CD4-positive, alpha-beta T cell (primary cell): ENCODE results near the gene KCNQ1OT1. TPM values are rescaled to one million over a fixed set of nuclear protein-coding genes. Genes with fewer than 3 reads are reported as not detected.

Experiments
- ATAC-seq: fragments of 200-7000 bp; cut with Tn5 transposase; one replicate; pipeline ENCODE4 v1.10.0; 2022; ENCODE audit warnings: mild to moderate bottlenecking; ENCODE audit not compliant: poor library complexity
- CTCF ChIA-PET: fragments of 350-600 bp; sonication (Branson Sonifier 250); formaldehyde crosslinking; loops from one replicate; lab custom pipeline; 2021; ENCODE audit warnings: antibody characterized with exemption, inconsistent platforms; lab: Charles Lee
- POLR2A ChIA-PET: fragments of 350-600 bp; sonication (Branson Sonifier 250); formaldehyde crosslinking; loops from one replicate; lab custom pipeline; 2021; ENCODE audit warnings: antibody characterized with exemption, inconsistent platforms; lab: Charles Lee
- DNase-seq, 14 experiments: peaks; one replicate each; pipeline ENCODE4 v3.0.0-alpha.2; 2013 to 2020; ENCODE audit warnings: mixed read lengths in 2 of 14
- H3K27ac ChIP-seq, 2 donors: one replicate each; pipeline versions ENCODE4 v1.5.1 to v1.7.0; 2013; ENCODE audit warnings: low read length in 2 of 2, low read depth in 1 of 2, mild to moderate bottlenecking in 1 of 2
- H3K27me3 ChIP-seq, 2 experiments: 1 replicate in 1 of 2; 2 replicates in 1 of 2; pipeline versions ENCODE4 v1.6.1 to v1.7.0; 2013; ENCODE audit warnings: low read length in 2 of 2, control low read depth in 1 of 2, mild to moderate bottlenecking in 1 of 2, moderate library complexity in 1 of 2; ENCODE audit not compliant: insufficient read depth in 2 of 2, control insufficient read depth in 1 of 2
- H3K36me3 ChIP-seq: one replicate; pipeline ENCODE4 v1.6.1; 2013; ENCODE audit warnings: low read length, control low read depth; ENCODE audit not compliant: insufficient read depth
- H3K4me1 ChIP-seq: one replicate; pipeline ENCODE4 v1.6.1; 2013; ENCODE audit warnings: low read length, control low read depth; ENCODE audit not compliant: insufficient read depth
- H3K4me3 ChIP-seq: one replicate; pipeline ENCODE4 v1.5.1; 2013; ENCODE audit warnings: mild to moderate bottlenecking, low read length, moderate library complexity
- H3K9me3 ChIP-seq, 2 experiments: 1 replicate in 1 of 2; 2 replicates in 1 of 2; pipeline versions ENCODE4 v1.6.1 to v1.7.0; 2013; ENCODE audit warnings: low read length in 2 of 2, mild to moderate bottlenecking in 2 of 2, control low read depth in 1 of 2, moderate library complexity in 1 of 2; ENCODE audit not compliant: control insufficient read depth in 1 of 2, insufficient read depth in 1 of 2
- H3K27ac Mint-ChIP-seq: one replicate; pipeline ENCODE4 v1.8.0; 2020; ENCODE audit warnings: mixed read lengths
- H3K27me3 Mint-ChIP-seq: one replicate; pipeline ENCODE4 v1.8.0; 2021; ENCODE audit warnings: mixed read lengths
- H3K36me3 Mint-ChIP-seq: one replicate; pipeline ENCODE4 v1.8.0; 2021; ENCODE audit warnings: low read depth, mixed read lengths
- H3K4me1 Mint-ChIP-seq: one replicate; pipeline ENCODE4 v1.8.0; 2021; ENCODE audit warnings: low read depth, mixed read lengths
- H3K4me3 Mint-ChIP-seq: one replicate; pipeline ENCODE4 v1.8.0; 2020; ENCODE audit warnings: mild to moderate bottlenecking, mixed read lengths
- H3K9me3 Mint-ChIP-seq: one replicate; pipeline ENCODE4 v1.8.0; 2020; ENCODE audit warnings: mixed read lengths
- intact Hi-C, 2 experiments: fragments of 100-400 bp; cut with DNase I in 1 of 2; cut with micrococcal nuclease in 1 of 2; formaldehyde crosslinking; loops; one replicate each; pipeline versions ENCODE4 v1.15.1 to v1.9.0; 2023 to 2025; cut with DNase I, micrococcal nuclease
- total RNA-seq, 174 experiments: library from RNA in 2 of 174; stranded (reverse) in 2 of 174; gene quantifications; one replicate each; pipeline ENCODE4 v1.2.3 and lab custom pipeline; 2021 to 2026
- TF ChIP-seq, protein P1 (sequence below): fragments of 200-600 bp; IDR thresholded peaks from one replicate; pipeline ENCODE4 v1.8.0; 2022; ENCODE audit warnings: antibody characterized with exemption, mild to moderate bottlenecking

KCNQ1OT1 gene
- total RNA-seq, 2 experiments from 2014 or later: 0.17 to 0.22 TPM

DNA sequence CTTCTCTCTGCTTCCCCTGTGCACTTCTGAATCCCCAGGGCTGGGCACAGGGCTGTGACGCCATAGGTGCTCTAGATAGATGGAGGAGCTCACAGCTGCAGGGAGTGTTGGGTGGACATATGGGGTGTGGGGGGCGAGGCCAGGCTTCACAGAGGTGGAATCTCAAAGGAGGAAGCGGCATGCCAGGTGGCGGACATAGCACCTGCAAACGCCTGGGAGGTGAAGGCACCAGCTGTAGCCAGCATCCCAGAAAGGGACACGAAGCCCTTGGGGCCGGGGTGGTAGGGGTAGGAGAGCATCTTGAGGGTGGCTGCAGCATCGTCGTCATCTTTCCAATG lies 14.6 kb upstream of the KCNQ1OT1 start:
- intact Hi-C loops: no loop called here
- H3K9me3 ChIP-seq: peaks cover 0 to 5% of the 10 kb centered on the region in 2 experiments
- ATAC-seq (no peak), DNase-seq (no peak)
- no peaks in the 10 kb centered on the region for H3K4me1 ChIP-seq
- POLR2A ChIA-PET: no interaction called here
- TF ChIP-seq, protein P1, sequence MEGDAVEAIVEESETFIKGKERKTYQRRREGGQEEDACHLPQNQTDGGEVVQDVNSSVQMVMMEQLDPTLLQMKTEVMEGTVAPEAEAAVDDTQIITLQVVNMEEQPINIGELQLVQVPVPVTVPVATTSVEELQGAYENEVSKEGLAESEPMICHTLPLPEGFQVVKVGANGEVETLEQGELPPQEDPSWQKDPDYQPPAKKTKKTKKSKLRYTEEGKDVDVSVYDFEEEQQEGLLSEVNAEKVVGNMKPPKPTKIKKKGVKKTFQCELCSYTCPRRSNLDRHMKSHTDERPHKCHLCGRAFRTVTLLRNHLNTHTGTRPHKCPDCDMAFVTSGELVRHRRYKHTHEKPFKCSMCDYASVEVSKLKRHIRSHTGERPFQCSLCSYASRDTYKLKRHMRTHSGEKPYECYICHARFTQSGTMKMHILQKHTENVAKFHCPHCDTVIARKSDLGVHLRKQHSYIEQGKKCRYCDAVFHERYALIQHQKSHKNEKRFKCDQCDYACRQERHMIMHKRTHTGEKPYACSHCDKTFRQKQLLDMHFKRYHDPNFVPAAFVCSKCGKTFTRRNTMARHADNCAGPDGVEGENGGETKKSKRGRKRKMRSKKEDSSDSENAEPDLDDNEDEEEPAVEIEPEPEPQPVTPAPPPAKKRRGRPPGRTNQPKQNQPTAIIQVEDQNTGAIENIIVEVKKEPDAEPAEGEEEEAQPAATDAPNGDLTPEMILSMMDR: no peak
- H3K27ac ChIP-seq: no peak overlapping the region
- CTCF ChIA-PET: no interaction called here
- no peak overlapping the region for H3K4me3 Mint-ChIP-seq
- no peaks in the 10 kb centered on the region for H3K27me3 Mint-ChIP-seq
- H3K4me1 Mint-ChIP-seq: no peaks in the 10 kb centered on the region
- peaks cover 19% of the 10 kb centered on the region for H3K36me3 Mint-ChIP-seq
- H3K4me3 ChIP-seq: no peak overlapping the region
- no peaks in the 10 kb centered on the region for H3K27me3 ChIP-seq
- no peaks in the 10 kb centered on the region for H3K36me3 ChIP-seq
- H3K27ac Mint-ChIP-seq: no peak overlapping the region
- H3K9me3 Mint-ChIP-seq: no peaks in the 10 kb centered on the region

DNA sequence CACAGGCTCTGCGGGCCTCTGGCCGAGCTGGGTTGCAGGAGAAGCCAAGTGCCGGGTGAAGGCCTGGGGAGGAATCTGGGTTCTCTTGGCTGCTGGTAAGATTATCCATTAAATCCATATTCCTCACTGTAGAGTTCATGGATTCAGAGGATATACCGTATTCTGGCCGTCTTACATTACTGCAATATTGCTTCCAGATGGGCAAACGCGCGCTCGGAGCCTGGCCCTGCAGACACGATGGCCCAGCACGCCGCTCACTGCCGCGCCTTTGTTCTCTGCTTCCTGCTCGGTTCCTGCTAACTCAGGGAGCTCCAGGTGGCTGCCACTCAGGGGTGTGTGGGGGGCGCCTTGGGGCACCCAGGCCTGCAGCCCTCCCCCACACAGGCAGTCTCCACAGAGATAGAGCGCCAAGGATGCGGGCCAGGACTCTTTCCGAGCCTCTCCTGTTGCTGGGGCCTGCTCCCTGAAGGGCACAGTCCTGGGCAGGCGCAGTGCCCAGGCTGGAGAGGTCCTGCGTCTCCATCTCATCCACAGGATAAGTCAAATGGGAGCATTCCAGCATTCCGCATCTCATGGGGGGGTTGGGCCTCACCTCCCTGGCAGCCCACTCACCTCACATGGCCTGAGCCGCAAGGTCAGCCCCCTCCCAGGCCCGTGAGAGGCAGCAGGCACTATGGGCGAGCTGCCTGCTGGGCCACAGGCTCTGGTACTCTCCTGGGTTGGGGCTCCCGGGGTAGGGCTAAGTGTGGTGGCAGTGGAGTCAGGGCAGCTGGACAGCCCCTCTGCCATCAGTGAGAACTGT lies 14.1 kb upstream of the KCNQ1OT1 start:
- no peaks in the 10 kb centered on the region for H3K27me3 Mint-ChIP-seq
- intact Hi-C loops: no loop called here
- Histone ChIP-seq H3K9me3 (peaks cover 0 to 9% of the 10 kb centered on the region in 2 experiments), H3K27me3 (no peaks in the 10 kb centered on the region), H3K27ac (no peak overlapping the region), H3K36me3 (no peaks in the 10 kb centered on the region), H3K4me3 (no peak overlapping the region), H3K4me1 (no peaks in the 10 kb centered on the region)
- H3K4me1 Mint-ChIP-seq: no peaks in the 10 kb centered on the region
- no peak for ATAC-seq
- peaks cover 19% of the 10 kb centered on the region for H3K36me3 Mint-ChIP-seq
- ChIA-PET POLR2A (no interaction called here), CTCF (no interaction called here)
- TF ChIP-seq, protein P1: no peak
- H3K9me3 Mint-ChIP-seq: no peaks in the 10 kb centered on the region
- H3K4me3 Mint-ChIP-seq: no peak overlapping the region
- no peak for DNase-seq
- no peak overlapping the region for H3K27ac Mint-ChIP-seq

DNA sequence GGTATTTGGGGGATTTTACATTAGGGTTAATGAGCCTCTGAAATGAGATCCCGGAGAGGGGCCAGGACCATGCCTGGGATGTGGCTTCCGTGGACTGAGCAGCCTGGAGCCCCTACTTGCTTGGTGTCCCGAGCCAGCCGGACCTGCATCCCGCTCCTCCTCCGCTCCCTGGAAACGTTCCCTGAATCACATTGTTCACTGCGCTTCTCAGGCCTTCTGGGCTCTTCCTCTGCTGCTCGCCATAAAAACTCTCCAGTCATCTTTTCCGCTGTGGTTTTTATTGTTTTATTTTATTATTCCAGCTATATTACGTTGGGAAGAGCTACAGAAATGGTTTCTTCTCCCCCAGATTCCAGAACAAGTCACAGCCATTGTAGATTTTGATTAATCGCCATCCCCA lies 13.3 kb upstream of the KCNQ1OT1 start:
- peaks cover 22% of the 10 kb centered on the region for H3K36me3 Mint-ChIP-seq
- H3K9me3 Mint-ChIP-seq: no peaks in the 10 kb centered on the region
- H3K27ac Mint-ChIP-seq: no peak overlapping the region
- Histone ChIP-seq H3K4me3 (no peak overlapping the region), H3K36me3 (no peaks in the 10 kb centered on the region), H3K27me3 (no peaks in the 10 kb centered on the region), H3K4me1 (no peaks in the 10 kb centered on the region), H3K9me3 (peaks cover 0 to 14% of the 10 kb centered on the region in 2 experiments), H3K27ac (no peak overlapping the region)
- ChIA-PET POLR2A (no interaction called here), CTCF (no interaction called here)
- DNase-seq: no peak
- H3K4me3 Mint-ChIP-seq: no peak overlapping the region
- intact Hi-C loops: no loop called here
- TF ChIP-seq, protein P1: no peak
- H3K27me3 Mint-ChIP-seq: no peaks in the 10 kb centered on the region
- H3K4me1 Mint-ChIP-seq: no peaks in the 10 kb centered on the region
- ATAC-seq: no peak
